ENCODE data around the gene PLCB3.

Gene PLCB3

DNA sequence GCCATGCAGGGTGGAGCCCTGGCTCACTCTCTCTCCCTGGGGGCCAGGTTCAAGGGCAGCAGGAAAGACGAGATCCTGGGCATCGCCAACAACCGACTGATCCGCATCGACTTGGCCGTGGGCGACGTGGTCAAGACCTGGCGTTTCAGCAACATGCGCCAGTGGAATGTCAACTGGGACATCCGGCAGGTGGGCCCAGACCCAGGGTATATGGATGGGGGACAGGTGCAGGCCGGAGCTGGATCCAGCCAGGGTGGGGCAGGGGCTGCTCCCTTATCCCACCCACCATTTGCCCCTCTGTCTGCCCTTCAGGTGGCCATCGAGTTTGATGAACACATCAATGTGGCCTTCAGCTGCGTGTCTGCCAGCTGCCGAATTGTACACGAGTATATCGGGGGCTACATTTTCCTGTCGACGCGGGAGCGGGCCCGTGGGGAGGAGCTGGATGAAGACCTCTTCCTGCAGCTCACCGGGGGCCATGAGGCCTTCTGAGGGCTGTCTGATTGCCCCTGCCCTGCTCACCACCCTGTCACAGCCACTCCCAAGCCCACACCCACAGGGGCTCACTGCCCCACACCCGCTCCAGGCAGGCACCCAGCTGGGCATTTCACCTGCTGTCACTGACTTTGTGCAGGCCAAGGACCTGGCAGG is 28.2 kb upstream of the PLCB3 start:
- no peak for DNase-seq

DNA sequence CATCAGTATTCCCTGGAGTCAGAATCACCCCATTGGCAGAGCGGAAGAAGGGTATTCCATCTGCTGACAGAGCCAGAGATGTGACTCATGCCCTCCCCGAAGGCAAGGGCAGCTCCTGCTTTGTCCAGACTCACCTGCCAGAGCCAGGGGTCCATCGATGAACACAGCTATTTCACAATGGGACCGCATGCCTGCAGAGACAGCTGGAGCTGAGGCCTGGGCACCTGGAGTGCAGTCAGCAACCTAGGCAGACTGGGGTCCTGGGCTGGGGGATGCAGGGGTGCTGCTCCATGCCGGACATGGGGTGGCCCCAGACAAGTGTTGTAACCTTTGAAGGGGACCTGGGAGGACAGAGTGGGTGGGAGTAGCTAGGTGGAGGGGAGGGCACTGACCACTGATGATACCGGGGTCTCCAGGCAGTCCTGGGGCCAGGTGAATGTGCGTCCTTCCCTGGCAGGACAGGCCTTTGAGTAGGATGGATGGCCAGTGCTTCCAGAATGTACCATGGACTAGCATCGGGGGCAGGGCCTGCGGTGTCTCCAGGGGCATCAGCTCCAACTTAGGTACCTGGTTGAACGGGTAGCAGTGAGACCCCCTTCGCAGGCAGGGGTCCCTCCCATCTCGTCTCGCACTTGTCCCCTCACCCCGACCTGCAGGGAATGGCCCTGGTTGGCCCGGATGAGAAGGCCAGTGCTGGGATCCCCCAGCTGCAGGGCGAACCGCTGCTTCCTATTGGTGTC is 27.0 kb upstream of the PLCB3 start:
- no peak for DNase-seq

DNA sequence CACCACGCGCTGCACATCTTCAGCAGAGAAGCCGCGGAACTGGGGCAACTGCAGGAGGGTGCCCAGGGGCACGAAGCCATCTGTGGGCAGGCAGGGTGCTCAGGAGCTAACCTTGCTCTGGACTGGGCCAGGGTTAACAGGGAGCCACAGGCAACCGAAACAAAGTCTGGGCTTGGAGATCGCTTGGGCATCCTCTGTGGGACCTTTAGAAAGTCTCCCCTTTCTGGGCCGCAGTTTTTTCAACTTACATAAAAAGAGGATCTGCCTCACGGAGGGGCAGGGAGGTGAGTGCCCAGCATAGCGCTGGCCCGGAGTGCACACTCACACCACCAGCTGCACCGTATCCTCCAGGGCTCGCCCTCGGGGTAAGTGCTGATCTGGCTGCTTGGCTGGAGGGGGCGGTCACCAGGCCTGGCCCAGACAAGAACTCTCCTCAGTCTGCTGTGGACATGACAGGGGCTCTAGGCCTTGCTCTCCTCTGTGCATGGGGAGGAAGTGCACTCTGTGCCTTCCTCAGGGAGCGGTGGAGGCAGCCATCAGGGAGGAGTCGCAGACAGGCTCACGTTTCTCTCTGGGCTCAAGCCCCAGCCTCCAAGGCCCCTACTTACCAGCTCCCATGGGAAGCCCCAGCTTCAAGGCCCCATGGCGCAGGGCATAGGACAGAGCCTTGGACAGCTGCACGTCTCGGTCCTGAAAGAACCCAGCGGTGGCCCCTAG is 26.3 kb upstream of the PLCB3 start:
- DNase-seq: no peak

DNA sequence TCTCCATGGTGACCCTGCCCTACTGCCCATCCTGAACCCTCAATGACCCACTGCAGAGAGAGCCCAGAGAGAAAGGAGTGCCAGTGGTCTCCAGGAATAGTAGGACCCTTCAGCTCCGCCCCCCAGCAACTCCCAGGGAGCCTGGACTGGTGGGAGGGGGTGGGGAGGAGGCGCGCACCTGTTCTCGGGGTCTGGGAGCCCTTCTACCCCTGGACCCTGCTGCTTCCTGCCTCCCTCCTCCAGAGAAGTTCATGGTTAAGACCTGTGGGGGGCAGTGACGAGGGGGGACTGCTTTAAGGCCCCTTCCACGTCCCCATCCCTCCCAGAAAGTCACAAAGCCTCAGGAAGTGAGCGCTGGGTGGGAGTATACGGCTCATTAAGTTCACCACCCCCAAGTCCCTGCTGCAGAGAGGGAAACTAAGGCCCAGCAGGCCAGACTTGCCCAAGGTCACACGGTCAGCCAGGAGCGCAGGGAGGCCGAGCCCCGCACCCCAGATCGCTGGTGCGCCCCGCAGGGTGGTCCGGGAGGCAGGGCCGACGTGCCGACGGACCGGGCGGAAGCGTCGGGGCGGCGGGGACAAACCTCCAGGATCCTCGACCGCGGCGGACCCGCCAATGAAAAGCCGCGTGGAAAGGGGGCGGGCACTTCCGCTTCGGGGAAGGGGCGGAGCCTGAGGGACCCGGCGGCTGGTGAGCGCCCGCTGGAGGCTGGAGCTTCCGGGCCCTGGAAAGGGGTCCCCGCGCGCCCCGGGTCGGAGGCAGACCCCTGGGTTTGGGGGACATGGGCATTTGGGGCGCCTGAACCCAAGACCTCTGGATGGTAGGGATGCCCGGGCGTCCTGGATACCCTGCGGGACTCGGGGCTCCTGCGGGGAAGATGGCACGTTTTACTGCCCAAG is 25.5 kb upstream of the PLCB3 start, which contains the start of the genes NUDT22 and TRPT1:
NUDT22 (plus strand) TSS at position 667 of the 899 bp plus-strand sequence. CDS start 379 bp downstream, outside the sequence.
TRPT1 (minus strand) TSS at position 579 of the 899 bp plus-strand sequence; CDS start at position 253, 326 bp downstream.
- peak; percentile 74 to 79 for DNase-seq

DNA sequence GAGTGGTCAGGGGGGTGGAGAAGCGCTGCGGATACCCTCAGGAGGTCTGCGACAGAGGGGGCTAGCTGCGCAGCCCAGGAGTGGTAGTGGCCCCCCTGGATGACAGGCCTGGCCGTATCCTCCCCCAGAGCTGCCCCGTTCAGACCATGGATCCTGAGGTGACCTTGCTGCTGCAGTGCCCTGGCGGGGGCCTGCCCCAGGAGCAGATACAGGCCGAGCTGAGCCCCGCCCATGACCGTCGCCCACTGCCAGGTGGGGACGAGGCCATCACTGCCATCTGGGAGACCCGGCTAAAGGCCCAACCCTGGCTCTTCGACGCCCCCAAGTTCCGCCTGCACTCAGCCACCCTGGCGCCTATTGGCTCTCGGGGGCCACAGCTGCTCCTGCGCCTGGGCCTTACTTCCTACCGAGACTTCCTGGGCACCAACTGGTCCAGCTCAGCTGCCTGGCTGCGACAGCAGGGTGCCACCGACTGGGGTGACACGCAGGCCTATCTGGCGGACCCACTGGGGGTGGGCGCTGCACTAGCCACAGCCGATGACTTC is 24.8 kb upstream of the PLCB3 start:
- DNase-seq: no peak

DNA sequence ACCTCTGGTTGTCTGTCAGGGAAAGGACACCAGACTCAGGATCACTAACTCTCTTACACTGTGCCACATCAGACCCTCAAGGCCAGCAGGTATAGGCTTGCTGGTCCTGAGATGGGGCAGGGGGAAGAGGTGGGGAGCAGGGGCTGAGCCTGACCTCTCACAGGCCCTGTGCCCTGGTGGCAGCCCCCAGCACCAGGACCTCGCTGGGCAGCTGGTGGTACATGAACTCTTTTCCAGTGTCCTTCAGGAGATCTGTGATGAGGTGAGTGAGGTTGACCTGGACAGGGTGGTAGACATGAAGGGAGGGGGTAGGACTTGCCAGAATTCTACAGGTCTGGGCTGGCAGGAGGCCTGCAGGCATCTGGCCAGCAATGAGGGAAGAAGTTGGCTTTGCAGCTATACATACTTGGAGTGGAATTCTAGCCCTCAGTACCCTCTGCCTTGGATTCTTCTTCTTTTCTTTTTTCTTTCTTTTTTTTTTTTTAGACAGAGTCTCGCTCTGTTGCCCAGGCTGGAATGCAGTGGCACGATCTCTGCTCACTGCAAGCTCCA is 23.8 kb upstream of the PLCB3 start:
- no peak for DNase-seq

DNA sequence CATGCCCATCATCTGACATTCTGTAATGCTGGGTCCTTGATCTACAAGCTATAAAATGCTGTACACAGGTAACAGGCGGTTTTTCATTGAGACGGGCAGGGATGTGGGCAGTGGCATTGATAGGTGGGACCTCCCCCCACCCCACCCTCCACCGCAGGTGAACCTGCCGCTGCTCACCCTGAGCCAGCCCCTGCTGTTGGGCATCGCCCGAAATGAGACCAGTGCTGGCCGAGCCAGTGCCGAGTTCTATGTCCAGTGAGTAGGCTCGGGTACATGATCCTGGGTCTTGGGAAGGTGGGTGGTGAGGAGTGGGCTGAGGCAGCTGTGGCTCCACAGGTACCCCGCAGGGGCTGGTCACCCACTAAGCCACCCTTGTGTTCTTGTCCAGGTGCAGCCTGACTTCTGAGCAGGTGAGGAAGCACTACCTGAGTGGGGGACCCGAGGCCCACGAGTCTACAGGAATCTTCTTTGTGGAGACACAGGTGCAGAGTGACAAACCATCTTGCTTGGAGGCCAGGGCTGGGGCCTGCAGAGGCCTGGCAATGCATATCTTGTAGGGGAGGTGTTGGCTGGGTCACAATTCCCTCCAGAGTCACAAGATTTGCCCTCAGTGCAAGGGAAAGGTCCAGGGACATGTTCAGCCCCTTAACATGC is 22.1 kb upstream of the PLCB3 start:
- no peak for DNase-seq

DNA sequence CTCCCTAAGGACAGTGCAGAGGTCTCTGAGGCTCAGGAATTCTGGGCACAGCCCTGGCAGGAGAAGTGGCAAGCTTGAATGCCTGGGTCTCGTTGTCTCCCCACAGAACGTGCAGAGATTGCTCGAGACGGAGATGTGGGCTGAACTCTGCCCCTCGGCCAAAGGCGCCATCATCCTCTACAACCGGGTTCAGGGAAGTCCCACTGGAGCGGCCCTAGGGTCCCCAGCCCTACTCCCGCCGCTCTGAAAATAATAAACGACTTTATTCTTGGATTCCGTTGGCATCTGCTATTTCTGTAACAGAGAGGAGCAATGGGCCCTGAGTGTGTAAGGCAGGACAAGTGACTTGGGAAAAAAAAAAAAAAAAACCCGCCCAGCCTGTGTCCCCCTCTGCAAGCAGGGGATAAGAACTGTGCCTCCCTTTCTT is 21.6 kb upstream of the PLCB3 start:
- DNase-seq: no peak

DNA sequence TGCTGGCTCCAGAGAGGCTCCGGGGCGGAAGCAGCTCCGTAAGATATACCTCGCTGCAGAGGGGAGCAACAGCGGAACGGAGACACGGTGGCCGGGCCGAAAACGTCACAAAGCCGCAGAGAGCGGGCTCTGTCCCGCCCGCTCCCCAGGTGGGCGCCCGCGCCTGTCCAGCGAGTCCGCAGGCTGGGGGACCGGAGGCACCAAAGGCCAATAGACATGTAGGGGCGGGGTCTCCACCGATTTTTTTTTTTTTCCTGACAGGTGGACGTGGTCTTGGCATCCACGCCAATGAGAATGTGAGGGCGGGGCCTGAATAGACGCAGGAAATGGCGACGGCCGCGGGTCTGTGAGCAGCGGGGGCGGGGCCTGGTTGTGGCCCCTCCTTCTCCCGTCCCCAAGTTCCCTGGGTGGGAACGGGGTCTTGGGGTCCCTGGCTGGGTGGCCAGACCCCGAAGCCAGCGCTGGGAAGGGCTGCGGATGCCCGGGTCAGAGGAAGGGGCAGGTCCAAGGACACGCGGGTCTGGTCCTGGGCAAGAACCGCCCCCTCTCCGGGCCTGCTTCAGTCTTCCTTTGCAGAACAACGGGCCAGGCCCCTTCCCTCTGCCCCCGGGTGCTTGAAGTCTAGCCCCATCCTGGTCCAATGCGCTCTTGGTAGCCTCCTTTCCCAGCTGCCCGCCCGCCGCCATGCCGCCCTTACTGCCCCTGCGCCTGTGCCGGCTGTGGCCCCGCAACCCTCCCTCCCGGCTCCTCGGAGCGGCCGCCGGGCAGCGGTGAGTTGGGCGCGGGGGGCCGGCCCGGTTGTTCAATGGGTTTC is 21.0 kb upstream of the PLCB3 start, which contains the start of gene DNAJC4:
DNAJC4 (plus strand) TSS at position 378 of the 814 bp plus-strand sequence; CDS start at position 685, 307 bp downstream.
- DNase-seq: peak; percentile 63 to 75

DNA sequence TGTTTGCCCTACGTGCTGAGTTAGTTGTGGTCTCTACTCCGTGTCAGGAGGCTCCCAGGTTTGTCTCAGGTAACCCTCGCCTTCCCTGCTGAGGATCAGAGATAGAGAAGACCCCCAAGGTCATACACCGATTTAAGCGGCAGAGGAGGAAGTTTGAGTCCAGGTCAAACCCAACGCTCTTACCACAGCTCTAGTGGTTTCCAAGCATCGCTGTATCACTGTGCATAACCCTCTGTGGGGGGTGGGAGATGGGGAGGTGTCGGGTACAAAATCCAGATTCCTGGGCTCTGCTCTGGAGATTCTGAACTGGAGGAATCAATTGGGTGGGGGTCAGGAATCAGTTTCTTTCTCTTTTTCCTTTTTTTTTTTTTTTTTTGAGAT is 20.4 kb upstream of the PLCB3 start:
- DNase-seq: no peak

DNA sequence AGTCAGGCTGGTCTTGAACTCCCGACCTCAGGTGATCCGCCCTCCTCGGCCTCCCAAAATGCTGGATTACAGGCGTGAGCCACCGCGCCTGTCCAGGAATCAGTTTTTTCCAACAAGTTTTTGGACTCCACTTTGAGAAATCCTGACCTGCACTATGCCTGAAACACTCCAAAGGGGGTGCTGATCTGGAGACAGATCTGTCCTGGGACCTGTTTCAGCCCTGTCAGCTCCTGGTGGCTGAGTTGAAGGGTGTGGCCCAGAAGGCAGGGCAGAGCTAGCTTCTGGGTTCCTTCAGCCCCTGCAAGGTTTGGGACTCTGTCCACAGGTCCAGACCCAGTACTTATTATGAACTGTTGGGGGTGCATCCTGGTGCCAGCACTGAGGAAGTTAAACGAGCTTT is 19.8 kb upstream of the PLCB3 start:
- no peak for DNase-seq

DNA sequence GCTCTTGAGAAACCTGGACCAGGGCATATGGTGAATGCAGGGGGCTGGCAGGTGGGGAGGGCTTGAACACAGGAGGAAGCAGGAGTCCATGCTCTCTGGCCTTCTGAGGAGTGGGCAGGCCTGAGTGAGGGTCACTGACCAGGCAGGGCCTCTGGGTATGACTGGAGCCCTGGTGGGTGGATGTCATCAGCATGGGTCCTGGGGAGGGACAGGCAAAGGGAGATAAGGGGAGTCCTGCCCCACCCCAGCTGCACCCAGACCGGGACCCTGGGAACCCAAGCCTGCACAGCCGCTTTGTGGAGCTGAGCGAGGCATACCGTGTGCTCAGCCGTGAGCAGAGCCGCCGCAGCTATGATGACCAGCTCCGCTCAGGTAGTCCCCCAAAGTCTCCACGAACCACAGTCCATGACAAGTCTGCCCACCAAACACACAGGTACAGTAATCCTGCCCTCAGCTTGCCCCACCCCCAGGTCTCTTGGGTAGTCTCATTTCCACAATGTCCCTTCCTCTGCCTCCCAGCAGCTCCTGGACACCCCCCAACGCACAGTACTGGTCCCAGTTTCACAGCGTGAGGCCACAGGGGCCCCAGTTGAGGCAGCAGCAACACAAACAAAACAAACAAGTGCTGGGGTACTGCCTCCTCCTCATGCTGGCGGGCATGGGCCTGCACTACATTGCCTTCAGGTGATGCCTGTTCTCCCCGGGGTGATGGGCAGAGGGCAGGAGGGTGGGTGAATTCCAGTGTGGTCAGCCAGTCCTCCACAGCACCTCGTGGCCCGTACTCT is 19.0 kb upstream of the PLCB3 start:
- no peak for DNase-seq

DNA sequence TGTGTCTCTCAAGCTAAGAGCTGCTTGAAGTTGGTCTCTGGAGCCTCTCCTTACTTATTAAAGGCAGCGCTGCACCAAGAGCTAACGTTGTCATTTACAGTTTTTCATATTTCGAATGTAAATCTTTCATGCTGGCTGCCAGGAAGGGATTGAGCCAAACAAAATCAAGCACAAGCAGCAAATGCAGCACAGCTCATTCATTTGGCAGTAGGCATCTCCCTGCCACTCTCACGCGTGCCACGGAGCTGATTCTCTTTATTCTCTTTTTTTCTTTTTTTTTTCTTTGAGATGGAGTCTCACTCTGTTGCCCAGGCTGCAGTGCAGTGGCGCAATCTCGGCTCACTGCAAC is 18.4 kb upstream of the PLCB3 start:
- no peak for DNase-seq

DNA sequence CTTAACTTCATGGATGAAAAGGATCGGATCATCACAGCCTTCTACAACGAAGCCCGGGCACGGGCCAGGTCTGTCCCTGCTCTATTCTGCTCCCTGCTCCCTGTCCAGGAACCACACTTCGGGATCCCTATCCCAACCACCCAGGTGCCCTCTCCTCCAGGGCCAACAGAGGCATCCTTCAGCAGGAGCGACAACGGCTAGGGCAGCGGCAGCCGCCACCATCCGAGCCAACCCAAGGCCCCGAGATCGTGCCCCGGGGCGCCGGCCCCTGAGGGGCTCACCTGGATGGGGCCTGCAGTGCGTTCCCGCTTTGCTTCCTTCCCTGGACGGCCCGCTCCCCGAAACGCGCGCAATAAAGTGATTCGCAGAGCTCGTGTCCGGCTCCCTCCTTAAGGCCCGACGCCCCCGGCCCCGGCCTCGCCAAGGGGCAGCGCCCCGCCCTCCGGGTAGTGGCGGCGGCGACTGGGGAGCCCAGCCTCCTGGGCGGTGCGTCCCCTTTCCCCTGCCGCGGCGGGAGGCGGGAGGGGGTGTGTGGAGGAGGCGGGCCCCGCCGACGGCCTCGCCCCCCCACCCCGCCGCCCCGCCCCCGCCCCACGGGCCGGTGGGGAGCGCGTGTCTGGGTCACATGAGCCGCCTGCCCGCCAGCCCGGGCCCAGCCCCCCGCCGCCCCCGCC is 17.3 kb upstream of the PLCB3 start, which contains the start of gene VEGFB:
VEGFB (plus strand) TSS at position 672 of the 674 bp plus-strand sequence. CDS start 250 bp downstream, outside the sequence.
- no peak for DNase-seq

DNA sequence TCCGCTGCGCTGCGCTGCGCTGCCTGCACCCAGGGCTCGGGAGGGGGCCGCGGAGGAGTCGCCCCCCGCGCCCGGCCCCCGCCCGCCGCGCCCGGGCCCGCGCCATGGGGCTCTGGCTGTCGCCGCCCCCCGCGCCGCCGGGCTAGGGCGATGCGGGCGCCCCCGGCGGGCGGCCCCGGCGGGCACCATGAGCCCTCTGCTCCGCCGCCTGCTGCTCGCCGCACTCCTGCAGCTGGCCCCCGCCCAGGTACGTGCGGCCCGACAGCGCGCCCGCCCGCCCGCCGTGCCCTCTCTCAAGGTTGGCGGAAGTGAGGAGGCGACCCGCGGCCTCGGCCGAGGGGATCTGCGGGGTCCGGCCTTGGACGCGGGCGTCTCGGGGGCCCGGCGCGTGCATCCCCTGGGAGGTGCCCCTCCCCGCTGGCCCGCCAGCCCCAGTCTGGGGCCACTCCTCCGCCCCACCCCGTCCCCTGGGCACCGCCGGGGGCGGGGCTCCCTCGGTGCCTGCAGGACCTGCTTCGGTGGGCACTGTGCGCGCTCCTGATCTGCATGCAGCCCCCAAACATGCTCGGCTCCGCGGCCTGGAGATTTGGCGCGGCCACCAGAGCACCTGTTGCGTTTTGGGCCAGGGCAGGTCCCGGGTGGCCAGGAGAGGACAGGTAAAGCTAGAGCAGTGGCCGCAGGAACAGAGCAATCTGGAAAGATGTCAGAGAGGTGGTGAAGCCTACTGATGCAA is 16.5 kb upstream of the PLCB3 start:
- no peak for DNase-seq

DNA sequence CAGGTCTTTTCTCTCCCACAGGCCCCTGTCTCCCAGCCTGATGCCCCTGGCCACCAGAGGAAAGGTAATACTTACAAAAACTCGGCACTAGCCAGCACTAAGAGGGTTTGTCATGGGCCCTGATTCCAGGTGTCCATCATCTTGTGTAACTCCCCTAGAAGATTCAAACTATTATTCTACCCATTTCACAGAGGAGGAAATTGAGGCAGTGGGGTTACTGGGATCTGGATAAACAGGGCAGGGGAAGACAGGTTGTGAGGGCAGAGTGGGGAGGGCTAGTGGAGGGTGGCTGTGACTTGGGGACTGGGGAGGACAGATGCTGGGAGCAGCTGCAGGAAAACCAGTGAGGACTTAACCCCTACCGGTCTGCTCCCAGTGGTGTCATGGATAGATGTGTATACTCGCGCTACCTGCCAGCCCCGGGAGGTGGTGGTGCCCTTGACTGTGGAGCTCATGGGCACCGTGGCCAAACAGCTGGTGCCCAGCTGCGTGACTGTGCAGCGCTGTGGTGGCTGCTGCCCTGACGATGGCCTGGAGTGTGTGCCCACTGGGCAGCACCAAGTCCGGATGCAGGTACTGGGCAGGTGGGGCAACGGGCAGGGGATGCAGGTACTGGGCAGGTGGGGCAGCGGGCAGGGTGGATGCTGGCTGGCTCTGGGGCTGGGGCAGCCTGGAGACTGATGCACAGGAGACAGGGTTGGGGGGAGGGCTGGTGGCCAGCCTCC is 15.7 kb upstream of the PLCB3 start:
- DNase-seq: no peak

DNA sequence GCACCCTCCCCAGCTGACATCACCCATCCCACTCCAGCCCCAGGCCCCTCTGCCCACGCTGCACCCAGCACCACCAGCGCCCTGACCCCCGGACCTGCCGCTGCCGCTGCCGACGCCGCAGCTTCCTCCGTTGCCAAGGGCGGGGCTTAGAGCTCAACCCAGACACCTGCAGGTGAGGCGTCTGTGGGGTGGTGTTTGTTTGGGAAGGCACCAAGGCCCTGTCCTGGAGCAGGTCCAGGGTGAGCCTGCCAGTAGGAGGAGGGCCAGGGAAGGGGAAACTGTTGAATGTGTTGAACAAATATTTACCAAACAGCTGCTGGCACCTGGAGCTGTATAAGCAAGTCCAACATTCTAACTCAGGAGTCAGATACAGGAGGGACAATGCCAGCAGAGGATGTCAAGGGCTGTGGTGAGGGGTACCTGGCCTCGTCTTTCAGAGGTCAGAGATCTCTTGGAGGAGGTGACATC is 13.8 kb upstream of the PLCB3 start:
- DNase-seq: no peak
